H1 (cell line): ENCODE measurements around the gene BORCS6. TPM values are rescaled to one million over a fixed set of nuclear protein-coding genes. Genes with fewer than 3 reads are reported as not detected.

Source experiments
- CHD7 ChIP-seq: fragments of 300-600 bp; sonication (generic); IDR thresholded peaks from 2 replicates; pipeline ENCODE4 v1.7.1; 2012; ENCODE audit warnings: low read length, moderate library complexity, mild to moderate bottlenecking, inconsistent platforms; ENCODE audit not compliant: insufficient replicate concordance
- E2F6 ChIP-seq: IDR thresholded peaks from 2 replicates; pipeline ENCODE4 v1.6.1; 2012; ENCODE audit warnings: inconsistent platforms
- EZH2 ChIP-seq: fragments of 200-600 bp; sonication (generic); IDR thresholded peaks from 2 replicates; pipeline ENCODE4 v1.7.1; 2012; ENCODE audit warnings: low read depth, mild to moderate bottlenecking, moderate library complexity, low read length, inconsistent platforms; ENCODE audit not compliant: severe bottlenecking
- JUN ChIP-seq: IDR thresholded peaks from 2 replicates; pipeline ENCODE4 v1.6.1; 2011; ENCODE audit warnings: low read depth, mild to moderate bottlenecking, improper control_type of control experiment, low read length
- MAFK ChIP-seq: IDR thresholded peaks from 2 replicates; pipeline ENCODE4 v1.6.1; 2012; ENCODE audit warnings: low read depth, mild to moderate bottlenecking, improper control_type of control experiment, low read length
- NANOG ChIP-seq: IDR thresholded peaks from 2 replicates; pipeline ENCODE4 v1.6.1; 2011; ENCODE audit warnings: low read length, low read depth, mild to moderate bottlenecking, inconsistent platforms; ENCODE audit not compliant: insufficient read depth, poor library complexity, severe bottlenecking
- SP4 ChIP-seq: IDR thresholded peaks from 2 replicates; pipeline ENCODE4 v1.6.1; 2012; ENCODE audit warnings: low read length, inconsistent platforms
- TAF7 ChIP-seq: optimal IDR thresholded peaks from 2 replicates; pipeline ENCODE3; 2011; ENCODE audit warnings: low read depth, mild to moderate bottlenecking, inconsistent platforms, low read length, moderate library complexity, borderline replicate concordance
- polyA plus RNA-seq, 7 experiments: library from polyadenylated mRNA; depleted of rRNA in 3 of 7; stranded (reverse) in 5 of 7; unstranded in 2 of 7; fragments of >200 nt in 5 of 7; fragments of 200-250 nt in 2 of 7; gene quantifications; 1 replicate in 5 of 7; 2 replicates in 1 of 7; 4 replicates in 1 of 7; pipeline versions ENCODE4 v1.2.1 to v1.2.3, GENCODE V29; 2011 to 2013; ENCODE audit warnings: missing spikeins in 2 of 7, mixed read lengths in 2 of 7
- total RNA-seq: library from RNA; stranded (reverse); fragmentation: NEBNext Ultra II Directional; extraction: Animal tissue kit (Norgen Biotek cat#: 25700); gene quantifications from 2 replicates; pipeline ENCODE4 v1.2.1, GENCODE V29; 2021

BORCS6 gene
- total and polyA plus RNA-seq, 2 of the 8 experiments (the other 6 are each of a cell fraction or from before 2014, with no cell fraction given), result 3.3 to 3.6 TPM

- no peak for TF ChIP-seq CHD7
- TF ChIP-seq NANOG, result no peak
- TF ChIP-seq TAF7, result no peak
- TF ChIP-seq SP4, result 0 out of 2 replicates have a peak, but pooled peaks have one; percentile 69
- no peak for TF ChIP-seq E2F6
- no peak for TF ChIP-seq EZH2
- TF ChIP-seq MAFK, result no peak
- TF ChIP-seq JUN, result no peak
These were observed 36.0 kb upstream of the BORCS6 start (continued) for GRCh38 chr17:8225813-8226535.
